ENCODE data around the gene HAUS3. TPM values are rescaled to one million over a fixed set of nuclear protein-coding genes. Genes with fewer than 3 reads are reported as not detected.

The HAUS3 gene, protein sequence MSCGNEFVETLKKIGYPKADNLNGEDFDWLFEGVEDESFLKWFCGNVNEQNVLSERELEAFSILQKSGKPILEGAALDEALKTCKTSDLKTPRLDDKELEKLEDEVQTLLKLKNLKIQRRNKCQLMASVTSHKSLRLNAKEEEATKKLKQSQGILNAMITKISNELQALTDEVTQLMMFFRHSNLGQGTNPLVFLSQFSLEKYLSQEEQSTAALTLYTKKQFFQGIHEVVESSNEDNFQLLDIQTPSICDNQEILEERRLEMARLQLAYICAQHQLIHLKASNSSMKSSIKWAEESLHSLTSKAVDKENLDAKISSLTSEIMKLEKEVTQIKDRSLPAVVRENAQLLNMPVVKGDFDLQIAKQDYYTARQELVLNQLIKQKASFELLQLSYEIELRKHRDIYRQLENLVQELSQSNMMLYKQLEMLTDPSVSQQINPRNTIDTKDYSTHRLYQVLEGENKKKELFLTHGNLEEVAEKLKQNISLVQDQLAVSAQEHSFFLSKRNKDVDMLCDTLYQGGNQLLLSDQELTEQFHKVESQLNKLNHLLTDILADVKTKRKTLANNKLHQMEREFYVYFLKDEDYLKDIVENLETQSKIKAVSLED
- total RNA-seq: 19.4 TPM

DNA sequence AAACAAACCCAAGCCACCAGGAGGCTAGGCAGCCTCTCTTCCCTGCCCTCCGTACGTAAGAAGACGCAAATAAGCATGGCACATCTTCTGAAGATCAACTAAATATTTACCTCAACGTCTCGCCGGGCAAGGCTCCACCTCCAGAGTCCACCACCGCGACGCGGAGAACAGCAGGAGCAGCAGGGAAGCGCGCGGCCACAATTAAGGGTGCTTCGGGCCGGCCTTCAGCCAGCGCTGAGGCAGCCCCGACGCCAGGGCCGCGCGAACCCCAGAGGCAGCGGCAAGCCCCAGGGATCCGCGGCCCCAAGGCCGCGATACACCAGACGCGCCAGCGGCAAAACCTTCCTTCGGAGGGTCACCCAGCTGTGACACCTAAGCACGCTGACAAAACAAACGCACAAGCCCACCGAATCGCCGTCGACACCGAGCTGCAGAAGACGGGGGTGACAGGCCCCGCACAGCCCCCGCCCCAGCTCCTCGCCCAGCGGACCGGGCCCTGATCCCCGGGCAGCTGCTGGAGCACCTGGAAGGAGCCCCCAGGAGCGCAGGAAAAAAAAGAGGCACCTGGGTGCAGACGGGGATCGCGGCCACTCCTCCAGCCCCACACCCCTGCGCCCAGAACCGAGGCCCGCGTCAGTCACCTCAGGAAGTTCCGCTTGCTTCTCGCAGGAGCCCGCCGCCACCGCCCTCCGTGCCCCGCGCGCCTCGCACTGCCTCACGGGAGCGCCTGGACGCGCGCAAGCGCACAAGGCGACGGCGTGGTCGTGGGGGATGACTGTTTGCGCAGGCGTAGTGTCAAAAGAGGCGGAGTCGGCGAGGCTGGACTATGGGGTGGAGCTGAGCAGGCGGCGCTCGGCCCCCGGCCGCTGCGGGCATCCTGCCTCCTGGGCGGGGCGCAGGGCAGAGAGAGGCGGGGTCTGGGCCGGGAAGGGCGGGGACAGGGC lies at the start of gene HAUS3, which contains the start of gene POLN:
Gene HAUS3, minus strand, starts transcription at position 712 of the 944 bp plus-strand sequence. CDS start 1,175 bp downstream, outside the sequence.
Gene POLN, minus strand, starts transcription at position 712 of the 944 bp plus-strand sequence. CDS start 12,890 bp downstream, outside the sequence.
- peak; percentile 99 for DNase-seq

DNA sequence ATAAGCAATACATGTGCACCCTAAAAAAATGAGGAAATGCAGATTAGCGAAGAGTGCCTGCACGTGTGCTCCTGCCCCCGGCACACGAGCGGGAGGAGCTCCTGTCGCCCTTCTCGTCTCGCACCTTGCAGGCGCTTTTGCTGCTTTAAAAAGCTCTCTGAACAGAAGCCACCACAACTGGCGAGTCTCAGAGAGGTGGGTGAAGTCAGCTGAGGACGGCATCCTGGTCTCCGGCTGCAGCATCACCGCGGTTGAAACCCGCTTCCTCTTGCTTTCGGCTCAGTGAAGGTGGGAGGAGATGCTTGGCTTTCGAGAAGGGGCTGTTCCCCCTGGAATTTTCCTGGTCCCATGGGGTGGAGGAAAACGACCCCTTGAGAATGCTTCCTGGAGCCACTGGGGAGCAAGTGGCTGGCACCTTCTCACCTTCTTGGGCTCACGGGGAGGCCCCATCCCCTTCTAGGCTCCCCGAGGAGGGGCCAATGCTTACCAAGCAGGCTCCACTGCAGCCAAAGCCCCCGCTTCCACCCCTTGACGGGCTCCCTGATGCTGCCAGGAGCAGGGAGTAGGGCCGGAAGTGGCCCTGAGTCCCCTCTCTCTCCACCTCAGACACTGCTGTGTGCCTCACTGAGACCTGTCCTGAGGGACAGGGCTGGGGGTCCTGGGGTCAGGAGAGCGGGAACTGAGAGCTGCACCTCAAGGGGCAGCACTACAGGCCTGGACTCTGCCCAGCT lies 49.2 kb upstream of the HAUS3 start:
- no peak for DNase-seq

DNA sequence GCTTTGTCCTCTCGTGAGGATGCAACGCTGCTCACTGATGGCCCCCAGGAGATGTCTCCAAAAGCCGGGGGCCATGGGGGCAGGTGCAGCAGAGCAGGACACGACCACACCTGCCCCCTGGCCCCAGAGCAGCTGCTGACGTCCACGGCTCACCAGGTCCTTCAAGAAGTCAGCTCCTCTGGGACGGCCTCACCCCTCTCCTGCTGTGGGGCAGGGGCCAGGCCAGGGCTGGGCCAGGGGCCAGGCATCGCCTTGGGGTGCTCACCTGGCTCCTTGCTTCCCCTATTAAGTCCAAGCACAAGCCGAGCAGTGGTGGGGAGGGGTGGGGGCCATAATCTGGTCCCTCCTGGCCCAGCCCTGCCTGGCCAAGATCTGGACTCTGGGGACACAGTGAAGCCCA lies 48.6 kb upstream of the HAUS3 start:
- DNase-seq: no peak

DNA sequence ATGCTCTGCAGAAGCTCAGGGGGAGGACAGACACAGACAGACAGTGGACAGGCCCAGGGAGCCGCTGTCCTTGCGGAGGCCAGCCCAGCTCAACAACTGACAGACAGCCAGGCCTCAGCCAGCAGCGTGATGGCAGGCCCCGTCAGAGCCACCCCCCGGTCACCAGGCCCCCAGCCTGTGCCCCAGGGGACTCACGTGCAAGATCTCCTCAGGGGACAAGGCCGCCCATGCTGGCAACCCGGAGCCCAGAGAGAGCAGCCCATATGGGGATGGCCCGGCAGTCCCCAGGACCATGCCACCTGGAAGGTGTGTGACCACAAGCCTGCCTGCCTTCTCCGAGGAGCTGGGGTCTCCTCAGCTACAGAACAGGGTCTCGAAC lies 48.0 kb upstream of the HAUS3 start:
- DNase-seq: no peak

DNA sequence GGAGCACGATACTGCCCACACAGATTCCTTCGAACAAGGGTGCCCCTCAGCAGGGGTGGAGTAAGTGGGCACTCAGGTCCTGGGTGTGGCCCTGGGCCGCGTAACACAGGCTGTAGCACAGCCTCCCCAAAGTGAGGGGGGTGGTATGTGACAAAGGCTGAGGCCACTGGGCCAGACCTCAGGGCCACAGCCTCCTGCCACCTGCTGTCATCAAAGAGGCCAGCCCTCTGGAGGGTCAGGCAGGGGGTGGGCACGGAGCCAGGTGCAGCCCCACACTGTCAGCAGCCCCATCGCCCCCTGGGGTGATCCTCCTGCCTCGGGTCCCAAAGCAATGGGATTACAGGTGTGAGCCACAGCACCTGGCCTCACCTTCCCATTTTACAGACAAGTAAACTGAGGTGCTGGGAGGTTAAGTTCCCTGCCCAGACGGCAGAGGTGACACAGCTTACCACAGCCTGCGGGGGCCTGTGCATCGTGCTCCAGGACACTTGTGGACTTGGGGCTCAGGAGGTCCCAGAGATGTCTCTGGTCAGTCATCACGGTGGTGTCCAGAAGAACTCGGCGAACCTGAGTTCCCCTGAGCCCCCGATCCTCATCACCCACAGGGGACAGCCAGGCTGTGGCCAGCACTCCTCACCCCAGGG lies 47.5 kb upstream of the HAUS3 start:
- DNase-seq: no peak

DNA sequence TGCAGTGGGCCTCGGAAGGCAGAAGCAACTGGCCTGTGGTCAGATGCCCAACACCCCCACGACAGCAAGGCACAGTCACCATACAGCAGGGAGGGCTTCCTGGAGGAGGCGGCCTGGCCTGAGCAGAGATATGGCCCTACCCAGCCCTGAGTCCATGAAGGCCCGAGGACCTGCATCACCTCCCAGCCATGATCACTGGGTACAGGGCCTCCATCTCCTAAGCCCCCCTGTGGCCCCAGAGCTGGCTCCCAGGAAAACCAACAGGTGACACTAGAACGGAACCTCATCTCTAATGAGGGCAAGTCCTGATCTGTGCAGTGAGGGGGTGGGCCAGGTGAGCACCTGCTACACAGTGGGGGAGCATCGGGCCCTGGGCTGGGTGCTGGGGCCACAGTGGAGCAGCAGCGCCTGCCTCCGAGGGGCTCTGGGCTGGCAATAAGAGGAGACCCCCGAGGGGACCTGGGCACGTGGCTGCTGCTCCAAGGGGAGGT lies 46.2 kb upstream of the HAUS3 start:
- DNase-seq: no peak

DNA sequence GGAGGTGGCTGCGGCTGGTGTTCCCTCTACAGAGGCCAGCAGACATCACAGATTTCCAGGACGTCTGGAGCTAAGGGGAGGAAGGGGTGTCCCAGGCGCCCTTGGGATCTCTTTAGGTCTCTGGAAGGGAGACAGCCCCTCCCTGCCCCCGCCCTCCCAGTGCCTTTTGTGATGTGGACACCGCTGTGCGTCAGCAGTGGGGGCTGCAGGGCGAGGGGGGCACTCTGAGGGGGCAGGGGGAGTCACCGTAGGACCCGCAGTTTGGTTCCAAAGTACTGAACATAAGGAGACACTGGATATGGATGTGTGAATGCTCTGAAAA lies 45.6 kb upstream of the HAUS3 start:
- no peak for DNase-seq

DNA sequence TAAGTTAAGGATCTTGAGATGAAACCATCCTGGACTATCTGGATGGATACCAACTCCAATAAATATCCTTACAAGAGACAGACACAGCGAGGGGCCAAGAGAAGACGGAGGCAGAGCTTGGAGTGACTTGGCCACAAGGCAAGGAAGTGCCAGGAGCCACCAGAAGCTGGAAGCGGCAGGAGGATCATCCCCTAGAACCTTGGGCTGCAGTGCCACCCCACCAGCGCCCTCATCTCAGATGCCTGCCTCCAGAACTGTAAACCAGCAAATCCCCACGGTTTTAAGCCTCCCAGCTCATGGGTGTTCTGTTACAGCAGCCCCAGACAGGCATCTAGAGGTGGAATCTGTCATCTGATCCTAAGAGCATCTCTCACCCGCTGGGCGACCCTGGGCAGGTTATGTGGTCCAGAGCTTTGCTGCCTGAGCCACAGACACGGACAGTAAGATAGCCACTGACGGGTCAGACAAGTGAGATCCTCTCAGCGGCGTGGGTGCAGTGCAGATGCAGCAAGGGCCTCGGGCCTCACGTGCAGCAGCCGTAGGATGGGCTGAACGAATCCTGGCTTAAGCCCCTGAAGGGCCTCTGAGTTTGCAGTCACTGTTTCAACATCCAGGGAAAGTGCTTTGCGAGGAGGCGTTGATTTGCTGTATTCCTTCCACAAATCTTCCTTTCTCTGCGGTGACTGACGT lies 45.1 kb upstream of the HAUS3 start:
- DNase-seq: no peak

DNA sequence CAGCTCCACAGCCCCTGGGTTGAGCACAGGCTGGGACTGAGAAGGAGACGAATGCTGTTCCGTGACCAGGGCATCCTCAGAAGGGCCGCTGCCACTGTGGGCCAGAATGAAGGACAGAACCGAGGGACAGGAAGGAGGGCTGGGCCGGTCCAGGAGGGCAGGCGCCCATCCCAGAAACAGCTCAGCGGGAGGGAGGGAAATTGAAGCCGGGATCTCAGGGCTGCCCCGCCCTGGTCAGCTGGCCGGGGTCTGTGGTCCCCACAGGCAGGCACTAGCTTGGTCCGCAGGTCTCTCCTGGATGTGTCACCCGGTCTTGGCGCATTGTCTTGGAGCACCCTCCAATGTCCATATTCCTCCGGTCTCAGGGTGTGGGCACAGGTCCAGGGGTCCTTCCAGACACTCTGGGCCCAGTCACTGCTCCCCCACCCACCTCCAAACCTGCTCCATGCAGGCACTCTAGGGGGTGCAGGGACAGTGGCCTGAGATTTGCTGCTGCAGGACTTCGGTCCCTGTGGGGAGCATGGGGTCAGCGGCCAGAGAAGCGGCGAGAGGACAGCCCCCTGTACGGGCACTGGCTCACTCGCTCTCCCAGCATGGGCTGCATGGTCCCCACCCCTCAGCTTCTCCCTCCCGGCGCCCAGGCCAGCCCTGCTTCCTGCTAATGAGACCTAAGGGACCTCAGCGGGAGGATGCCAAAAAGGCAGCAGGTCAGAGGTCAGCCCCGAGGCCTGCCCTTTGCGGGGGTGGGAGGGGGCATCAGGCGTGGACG lies 43.9 kb upstream of the HAUS3 start:
- DNase-seq: no peak

DNA sequence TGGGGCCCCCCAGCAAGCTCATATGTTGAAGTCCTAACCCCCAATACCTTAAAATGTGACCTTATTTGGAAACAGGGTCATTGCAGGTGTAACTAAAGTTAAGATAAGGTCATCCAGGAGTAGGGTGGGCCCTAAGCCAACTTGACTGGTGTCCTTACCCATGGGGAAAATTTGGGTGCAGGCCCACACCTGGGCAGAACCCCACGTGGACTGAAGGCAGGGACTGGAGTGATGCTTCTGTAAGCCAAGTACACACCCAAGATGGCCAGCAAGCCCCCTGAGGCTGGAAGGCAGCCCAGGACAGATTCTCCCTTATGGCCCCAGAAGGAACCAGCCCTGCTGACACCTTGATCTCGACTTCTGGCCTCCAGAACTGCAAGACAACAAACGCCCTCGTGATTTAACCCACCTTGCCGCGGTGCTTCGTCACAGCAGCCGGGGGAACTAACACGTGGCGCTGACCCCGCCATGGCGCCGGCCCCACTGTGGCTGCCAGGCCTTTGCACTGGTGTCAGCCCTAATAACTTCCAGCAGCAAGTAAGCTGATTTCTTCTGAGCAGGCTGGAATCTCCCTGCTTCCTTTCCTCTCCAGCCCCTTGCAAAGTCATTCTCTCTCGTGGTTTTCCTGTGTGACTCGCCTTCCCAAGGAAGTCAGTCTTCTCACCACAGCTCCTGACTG lies 43.2 kb upstream of the HAUS3 start:
- DNase-seq: no peak

DNA sequence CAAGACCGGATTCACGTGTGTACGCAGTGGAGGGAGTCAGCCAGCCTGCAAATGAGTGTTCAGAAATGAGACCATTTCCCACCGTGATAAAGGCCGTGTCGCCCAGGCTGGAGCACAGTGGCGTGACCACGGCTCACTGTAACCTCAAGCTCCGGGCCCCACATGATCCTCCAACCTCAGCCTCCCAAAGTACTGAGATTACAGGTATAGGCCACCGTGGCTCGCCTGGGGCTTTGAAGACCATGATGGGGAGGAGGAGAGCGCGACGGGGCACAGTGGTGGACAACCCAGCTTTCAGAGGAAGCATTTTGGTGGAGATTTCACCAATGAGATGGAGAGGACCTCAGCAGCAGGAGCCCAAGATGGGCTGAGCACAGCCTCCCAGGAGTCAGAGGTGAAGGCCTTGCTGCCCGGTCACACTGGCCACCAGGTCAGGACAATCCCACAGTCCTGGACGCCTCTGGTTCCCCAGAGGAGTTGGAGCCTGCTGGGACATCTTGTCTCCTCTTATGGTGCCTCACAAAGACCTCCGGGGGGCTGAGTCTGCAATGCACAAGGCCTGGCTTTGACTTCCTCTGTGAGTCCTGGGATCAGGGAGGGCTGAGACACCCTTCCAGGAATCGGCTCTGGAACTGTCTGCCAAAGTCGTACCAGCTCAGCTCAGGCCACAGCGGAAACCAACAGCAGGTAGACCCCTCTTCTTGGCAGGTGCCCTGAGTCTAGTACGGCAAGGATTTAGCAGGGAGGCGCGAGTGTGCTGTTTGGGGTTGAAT lies 42.4 kb upstream of the HAUS3 start:
- no peak for DNase-seq

DNA sequence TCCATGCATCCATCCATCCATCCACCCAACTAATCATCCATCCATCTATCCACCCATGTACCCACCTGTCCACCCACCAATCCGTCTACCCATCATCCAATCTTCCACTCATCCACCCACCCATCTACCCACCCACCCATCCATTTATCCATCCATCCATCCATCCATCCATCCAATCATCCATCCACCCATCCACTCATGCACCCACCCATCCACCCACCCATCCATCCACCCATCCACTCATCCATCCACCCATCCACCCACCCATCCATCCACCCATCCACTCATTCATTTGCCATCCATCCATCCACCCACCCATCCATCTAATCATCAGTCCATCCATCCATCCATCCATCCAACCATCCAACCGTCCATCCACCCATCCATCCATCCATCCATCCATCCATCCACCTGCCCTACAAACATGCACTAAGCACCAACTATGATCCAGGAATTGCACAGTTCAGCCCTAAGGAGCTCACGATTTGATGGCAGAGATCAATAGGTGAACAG lies 41.3 kb upstream of the HAUS3 start:
- DNase-seq: no peak

DNA sequence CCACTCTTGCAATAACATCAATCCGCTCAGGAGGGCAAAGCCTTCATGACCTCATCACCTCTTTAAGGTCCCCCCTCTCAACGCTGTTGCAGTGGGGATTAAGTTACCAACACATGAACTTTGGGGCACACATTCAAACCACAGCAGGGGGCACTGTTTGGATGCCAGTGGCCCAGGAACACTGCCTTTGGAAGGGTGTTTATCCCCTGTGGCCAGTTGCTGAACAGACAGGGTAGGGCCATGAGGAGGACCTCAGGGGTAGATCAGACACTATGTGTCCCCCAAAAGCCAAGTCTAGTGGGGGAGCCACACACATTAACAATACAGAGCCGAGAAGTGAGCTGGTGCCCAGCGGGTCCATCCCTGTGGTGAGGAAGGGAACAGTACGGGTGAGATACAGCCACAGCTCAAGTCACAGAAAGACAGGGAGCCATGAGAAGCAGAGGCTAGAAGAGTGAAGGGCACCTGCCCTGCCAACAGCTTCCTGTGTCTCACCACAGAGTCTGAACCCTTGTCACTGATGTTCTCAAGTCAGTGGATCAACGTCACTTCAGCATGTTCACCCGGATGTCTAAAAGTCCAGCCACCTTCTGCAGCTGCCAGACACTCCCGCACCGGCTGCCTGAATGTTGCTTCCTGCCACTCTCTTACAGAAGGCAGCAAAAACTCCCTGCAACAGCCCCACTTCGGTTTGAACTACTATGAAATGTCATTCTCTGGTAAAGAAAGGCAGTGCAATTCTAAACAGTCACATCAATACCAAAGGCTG lies 39.8 kb upstream of the HAUS3 start:
- no peak for DNase-seq

DNA sequence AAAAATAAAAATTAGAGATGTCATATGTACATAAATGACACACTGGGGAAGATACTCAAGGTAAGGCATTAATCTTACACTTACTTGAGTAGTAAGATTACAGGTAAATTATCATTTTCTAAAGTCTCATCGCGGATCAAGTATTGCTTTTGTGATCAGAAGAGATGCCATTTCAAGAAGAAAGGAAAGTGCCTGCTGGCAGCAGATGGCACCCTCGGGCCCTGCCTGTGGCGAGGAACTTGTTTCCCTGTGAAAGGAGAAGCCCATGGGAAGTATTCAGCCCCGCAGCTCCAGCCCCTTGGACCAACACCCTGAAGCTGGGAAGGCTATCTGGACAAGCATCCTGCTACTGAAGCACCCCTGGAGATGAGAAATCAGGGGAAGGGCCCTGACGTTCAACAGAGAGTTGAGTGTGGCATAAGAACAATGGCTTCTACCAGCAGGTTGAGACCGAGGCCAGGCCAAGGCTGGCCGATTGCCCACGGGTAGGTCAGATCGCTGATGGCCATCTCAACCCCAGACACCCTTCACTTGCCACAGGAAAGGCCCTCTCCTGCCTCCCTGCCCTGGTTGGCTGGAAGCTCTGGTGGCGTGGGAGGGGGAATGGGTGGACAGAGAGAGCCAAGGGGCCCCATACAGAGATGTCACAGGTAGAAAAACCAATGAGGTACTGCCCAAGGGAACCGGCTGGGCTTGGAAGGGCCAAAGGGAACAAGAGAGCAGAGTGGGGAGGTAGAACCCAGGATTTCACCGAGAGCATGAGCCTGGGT lies 38.8 kb upstream of the HAUS3 start:
- no peak for DNase-seq

DNA sequence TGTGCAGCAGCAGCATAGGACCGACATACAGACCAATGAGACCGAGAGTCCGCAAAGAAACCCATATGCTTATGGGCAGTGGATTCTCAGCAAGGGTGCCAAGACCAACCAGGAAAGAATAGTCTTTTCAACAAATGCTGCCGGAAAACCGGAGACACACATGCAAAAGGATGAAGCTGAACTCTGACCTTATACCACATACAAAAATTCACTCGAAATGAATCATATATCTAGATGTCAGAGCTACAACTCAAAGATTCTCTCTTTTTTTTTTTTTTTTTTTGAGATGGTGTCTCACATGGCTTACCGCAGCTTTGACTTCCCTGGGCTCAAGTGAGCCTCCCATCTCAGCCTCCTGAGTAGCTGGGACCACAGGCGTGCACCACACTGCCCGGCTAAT lies 36.0 kb upstream of the HAUS3 start:
- DNase-seq: no peak

DNA sequence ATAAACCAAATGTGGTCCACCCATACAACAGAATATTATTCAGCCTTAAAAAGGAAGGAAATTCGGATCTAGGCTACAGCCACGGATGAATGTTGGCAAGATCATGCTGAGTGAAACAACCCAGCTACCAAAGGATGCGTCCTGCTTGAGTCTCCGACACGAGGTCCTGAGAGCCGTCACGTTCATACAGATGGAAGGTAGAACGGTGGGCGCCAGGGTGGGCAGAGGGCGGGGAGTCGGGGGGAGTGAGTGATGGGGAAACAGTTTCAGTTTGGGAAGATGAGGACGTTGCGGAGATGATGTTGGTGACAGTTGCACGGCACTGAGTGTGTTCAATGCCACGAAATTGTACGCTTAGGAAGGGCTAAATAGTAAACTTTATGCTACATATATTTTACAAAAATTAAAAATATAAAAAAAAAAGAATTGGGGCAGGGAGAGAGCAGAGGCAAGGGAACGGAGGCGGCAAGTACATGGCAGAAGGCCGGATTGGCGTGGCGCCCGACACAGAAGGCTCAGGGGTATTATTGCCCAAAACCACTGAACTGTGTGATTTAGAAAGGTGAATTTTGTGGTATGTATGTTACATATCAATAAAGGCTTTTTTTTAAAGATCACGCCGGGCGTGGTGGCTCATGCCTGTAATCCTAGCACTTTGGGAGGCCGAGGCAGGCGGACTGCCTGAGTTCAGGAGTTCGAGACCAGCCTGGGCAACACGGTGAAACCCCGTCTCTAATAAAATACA lies 34.8 kb upstream of the HAUS3 start:
- no peak for DNase-seq

Measured in tongue (tissue), 2 donors.